Thymus (tissue), 2 donors: ENCODE measurements around the gene TFRC. TPM values are rescaled to one million over a fixed set of nuclear protein-coding genes. Genes with fewer than 3 reads are reported as not detected.

Experiments used
- polyA plus RNA-seq: library from polyadenylated mRNA; stranded (reverse); fragments of 200-250 nt; gene quantifications from one replicate; pipeline ENCODE4 v1.2.3, GENCODE V29; 2013
- total RNA-seq: library from RNA; stranded (reverse); fragments of 120-200 nt; gene quantifications from one replicate; pipeline ENCODE4 v1.2.4, GENCODE V29; 2013
- donor health status: healthy.

The TFRC gene
- total and polyA plus RNA-seq, 2 donors, result 32.0 to 48.2 TPM

Other genes with a start within 250 kb of the TFRC start
- gene TNK2, start 173.5 kb downstream of the TFRC start, total RNA-seq, result 13.3 TPM
- gene TNK2, start 173.5 kb downstream of the TFRC start, polyA plus RNA-seq, result 101 TPM
- gene ZDHHC19, start 129.3 kb upstream of the TFRC start, total RNA-seq, result 0.19 TPM
- gene ZDHHC19, start 129.3 kb upstream of the TFRC start, polyA plus RNA-seq, result 0.68 TPM
- 0.66 TPM for gene SLC51A, start 134.4 kb upstream of the TFRC start, total RNA-seq
- gene SLC51A, start 134.4 kb upstream of the TFRC start, polyA plus RNA-seq, result 2.1 TPM
- 23.3 TPM for gene PCYT1A, start 205.6 kb upstream of the TFRC start, total RNA-seq
- gene PCYT1A, start 205.6 kb upstream of the TFRC start, polyA plus RNA-seq, result 18.9 TPM
- 23.9 TPM for gene DYNLT2B, start 236.2 kb upstream of the TFRC start, total RNA-seq
- 41.0 TPM for gene DYNLT2B, start 236.2 kb upstream of the TFRC start, polyA plus RNA-seq